HCT116 (cell line): ENCODE results near the gene LYST.
A peak's percentile ranks its signal among the peaks of the same experiment; 100 is the strongest.

Experiments
- POLR2A ChIP-seq: IDR thresholded peaks from 2 replicates; pipeline ENCODE4 v1.7.0; 2011; ENCODE audit warnings: borderline replicate concordance; ENCODE audit not compliant: insufficient read depth, insufficient read length; ENCODE audit errors: extremely low read depth
- YY1 ChIP-seq: IDR thresholded peaks from 2 replicates; pipeline ENCODE4 v1.6.1; 2011; ENCODE audit warnings: low read length, low read depth, moderate library complexity, mild to moderate bottlenecking; ENCODE audit not compliant: insufficient replicate concordance; ENCODE audit errors: extremely low read depth
- TF ChIP-seq, protein P1 (sequence below): IDR thresholded peaks from 2 replicates; pipeline ENCODE4 v1.6.1; 2011; ENCODE audit warnings: mild to moderate bottlenecking, low read length, moderate library complexity; ENCODE audit not compliant: insufficient replicate concordance; ENCODE audit errors: extremely low read depth
- TF ChIP-seq, protein P2 (sequence below), 3 experiments: fragments of 200-600 bp in 1 of 3; sonication (generic) in 1 of 3; IDR thresholded peaks in 2 of 3; conservative IDR thresholded peaks in 1 of 3; 2 replicates each; pipeline ENCODE4 v1.5.1; 2012 to 2017; ENCODE audit warnings: low read depth in 2 of 3, low read length in 2 of 3, antibody characterized with exemption in 1 of 3, borderline replicate concordance in 1 of 3, control low read depth in 1 of 3, mild to moderate bottlenecking in 1 of 3, mixed read lengths in 1 of 3, mixed run types in 1 of 3, moderate library complexity in 1 of 3; ENCODE audit not compliant: insufficient read depth in 1 of 3

DNA sequence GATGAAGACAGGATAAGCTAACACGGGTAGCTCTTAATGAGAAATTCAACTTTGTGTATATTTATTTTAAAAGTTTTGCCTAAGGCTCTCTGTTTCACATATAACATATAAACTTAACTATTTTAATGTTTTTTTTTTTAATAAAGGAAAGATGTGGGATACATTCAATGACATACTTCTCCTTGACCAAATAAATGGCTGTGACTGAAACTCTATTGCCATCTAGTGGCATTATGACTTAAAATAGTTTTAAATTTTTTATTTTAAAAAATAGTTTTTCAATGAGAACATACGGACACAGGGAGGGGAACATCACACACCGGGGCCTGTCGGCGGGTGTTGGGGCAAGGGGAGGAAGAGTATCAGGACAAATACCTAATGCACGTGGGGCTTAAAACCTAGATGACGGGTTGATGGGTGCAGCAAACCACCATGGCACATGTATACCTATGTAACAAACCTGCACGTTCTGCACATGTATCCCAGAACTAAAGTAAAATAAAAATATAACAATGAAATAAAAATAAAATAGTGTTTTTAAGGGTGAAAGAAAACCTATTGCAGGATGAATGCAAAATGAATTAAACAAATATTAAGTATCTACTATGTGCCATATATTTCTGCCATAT lies 83.4 kb downstream of the LYST start:
- TF ChIP-seq, protein P1, sequence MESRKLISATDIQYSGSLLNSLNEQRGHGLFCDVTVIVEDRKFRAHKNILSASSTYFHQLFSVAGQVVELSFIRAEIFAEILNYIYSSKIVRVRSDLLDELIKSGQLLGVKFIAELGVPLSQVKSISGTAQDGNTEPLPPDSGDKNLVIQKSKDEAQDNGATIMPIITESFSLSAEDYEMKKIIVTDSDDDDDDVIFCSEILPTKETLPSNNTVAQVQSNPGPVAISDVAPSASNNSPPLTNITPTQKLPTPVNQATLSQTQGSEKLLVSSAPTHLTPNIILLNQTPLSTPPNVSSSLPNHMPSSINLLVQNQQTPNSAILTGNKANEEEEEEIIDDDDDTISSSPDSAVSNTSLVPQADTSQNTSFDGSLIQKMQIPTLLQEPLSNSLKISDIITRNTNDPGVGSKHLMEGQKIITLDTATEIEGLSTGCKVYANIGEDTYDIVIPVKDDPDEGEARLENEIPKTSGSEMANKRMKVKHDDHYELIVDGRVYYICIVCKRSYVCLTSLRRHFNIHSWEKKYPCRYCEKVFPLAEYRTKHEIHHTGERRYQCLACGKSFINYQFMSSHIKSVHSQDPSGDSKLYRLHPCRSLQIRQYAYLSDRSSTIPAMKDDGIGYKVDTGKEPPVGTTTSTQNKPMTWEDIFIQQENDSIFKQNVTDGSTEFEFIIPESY, result no peak
- TF ChIP-seq, protein P2, sequence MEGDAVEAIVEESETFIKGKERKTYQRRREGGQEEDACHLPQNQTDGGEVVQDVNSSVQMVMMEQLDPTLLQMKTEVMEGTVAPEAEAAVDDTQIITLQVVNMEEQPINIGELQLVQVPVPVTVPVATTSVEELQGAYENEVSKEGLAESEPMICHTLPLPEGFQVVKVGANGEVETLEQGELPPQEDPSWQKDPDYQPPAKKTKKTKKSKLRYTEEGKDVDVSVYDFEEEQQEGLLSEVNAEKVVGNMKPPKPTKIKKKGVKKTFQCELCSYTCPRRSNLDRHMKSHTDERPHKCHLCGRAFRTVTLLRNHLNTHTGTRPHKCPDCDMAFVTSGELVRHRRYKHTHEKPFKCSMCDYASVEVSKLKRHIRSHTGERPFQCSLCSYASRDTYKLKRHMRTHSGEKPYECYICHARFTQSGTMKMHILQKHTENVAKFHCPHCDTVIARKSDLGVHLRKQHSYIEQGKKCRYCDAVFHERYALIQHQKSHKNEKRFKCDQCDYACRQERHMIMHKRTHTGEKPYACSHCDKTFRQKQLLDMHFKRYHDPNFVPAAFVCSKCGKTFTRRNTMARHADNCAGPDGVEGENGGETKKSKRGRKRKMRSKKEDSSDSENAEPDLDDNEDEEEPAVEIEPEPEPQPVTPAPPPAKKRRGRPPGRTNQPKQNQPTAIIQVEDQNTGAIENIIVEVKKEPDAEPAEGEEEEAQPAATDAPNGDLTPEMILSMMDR (IDR thresholded peaks at IDR 0.05 in 2 of 3, conservative IDR thresholded peaks at IDR 0.05 in 1 of 3; ENCODE audit: borderline replicate concordance in 1 of 3, insufficient read depth in 1 of 3, low read depth in 2 of 3, low read length in 2 of 3), result peak; percentile 23 to 78 (median 29); a peak in 4 of 6 replicates
- TF ChIP-seq YY1 (no peak), POLR2A (no peak)
